PFSK-1 (cell line): ENCODE data around the gene SGIP1.

Experiments
- POLR2AphosphoS5 ChIP-seq: IDR thresholded peaks from 2 replicates; pipeline ENCODE4 v1.6.1; 2012; ENCODE audit warnings: low read depth, mild to moderate bottlenecking, control low read depth, low read length, moderate library complexity
- REST ChIP-seq, 2 experiments: IDR thresholded peaks; 2 replicates each; pipeline versions ENCODE4 v1.6.1 to v1.8.0; 2011 to 2012; ENCODE audit warnings: low read depth in 2 of 2, low read length in 2 of 2, control low read depth in 1 of 2, inconsistent platforms in 1 of 2, mild to moderate bottlenecking in 1 of 2, moderate library complexity in 1 of 2; ENCODE audit not compliant: insufficient read depth in 1 of 2

GRCh38 chr1:66532214-66532613 lies 1.7 kb upstream of the SGIP1 start:
- TF ChIP-seq REST (IDR thresholded peaks at IDR 0.05; ENCODE audit: insufficient read depth in 1 of 2, low read depth in 2 of 2, low read length in 2 of 2): no peak
- TF ChIP-seq POLR2AphosphoS5: no peak
